Ecto neural progenitor cell (in vitro differentiated cells): ENCODE data around the gene HOXC4.

Experiments
- DNase-seq: peaks from one replicate; pipeline ENCODE4 v3.0.0-alpha.2; 2018; ENCODE audit warnings: low spot score

Gene HOXC4

DNA sequence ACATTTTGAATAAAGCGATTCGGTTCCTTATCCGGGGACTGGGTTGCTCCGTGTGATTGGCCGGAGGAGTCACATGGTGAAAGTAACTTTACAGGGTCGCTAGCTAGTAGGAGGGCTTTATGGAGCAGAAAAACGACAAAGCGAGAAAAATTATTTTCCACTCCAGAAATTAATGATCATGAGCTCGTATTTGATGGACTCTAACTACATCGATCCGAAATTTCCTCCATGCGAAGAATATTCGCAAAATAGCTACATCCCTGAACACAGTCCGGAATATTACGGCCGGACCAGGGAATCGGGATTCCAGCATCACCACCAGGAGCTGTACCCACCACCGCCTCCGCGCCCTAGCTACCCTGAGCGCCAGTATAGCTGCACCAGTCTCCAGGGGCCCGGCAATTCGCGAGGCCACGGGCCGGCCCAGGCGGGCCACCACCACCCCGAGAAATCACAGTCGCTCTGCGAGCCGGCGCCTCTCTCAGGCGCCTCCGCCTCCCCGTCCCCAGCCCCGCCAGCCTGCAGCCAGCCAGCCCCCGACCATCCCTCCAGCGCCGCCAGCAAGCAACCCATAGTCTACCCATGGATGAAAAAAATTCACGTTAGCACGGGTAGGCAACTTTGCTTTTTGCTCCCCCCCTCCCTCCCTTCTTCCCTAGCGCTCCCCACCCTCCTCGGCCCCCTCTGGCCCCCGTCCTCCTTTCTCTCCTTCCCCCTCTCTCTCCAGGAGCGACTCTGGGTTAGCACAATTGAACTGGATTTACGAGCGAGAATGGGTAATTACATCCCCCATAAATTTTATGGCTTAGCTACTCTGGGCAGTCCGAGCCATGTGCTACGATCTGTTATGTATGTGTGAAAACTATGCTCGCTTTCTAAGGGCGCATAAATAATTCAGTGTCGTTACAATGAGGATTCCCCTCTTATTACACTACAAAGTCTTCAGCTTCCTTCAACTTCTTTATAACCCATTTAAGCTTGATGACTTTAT is at the start of gene HOXC4:
Gene HOXC4 (plus strand): TSS at position 85 of the 991 bp plus-strand sequence. CDS start 88 bp downstream, at position 173.
- DNase-seq = peak; percentile 73

DNA sequence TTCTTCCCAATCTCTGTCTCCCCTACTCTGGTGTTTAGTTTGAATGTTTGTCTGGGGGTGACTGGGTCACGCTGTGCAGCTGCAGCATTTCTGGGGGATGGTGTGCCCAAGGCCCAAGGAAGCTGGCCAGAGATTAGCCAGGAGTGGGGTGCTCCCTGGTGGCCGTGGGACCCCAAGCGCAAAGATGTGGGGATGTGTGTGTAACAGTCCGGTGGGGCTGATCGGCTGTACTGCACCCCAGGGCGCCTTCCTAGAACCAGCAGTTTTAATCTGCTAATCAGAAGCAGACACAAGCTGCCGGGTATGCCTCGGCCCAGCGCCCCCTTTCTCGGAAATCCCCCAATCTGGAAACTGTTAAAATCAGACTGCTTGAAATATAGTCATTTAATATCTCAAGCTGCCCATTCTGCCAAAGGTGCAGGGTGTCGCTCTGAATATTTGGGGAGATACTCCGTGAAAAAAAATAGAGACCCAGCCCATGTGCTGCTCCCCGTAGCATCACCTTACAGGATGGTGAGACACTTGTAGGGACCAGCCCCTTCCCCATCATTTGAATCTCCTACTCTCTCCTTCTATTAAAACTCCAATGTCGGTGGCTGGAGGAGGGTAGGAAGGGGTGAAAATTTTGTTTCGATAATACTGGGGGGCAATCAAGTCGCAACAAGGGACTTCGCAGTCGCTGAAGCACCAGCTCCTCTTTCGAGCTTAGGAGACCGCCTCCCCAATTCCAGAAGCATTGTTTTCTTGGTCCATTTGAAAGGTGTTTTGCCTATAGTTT is 49.4 kb upstream of the HOXC4 start:
- DNase-seq = no peak

DNA sequence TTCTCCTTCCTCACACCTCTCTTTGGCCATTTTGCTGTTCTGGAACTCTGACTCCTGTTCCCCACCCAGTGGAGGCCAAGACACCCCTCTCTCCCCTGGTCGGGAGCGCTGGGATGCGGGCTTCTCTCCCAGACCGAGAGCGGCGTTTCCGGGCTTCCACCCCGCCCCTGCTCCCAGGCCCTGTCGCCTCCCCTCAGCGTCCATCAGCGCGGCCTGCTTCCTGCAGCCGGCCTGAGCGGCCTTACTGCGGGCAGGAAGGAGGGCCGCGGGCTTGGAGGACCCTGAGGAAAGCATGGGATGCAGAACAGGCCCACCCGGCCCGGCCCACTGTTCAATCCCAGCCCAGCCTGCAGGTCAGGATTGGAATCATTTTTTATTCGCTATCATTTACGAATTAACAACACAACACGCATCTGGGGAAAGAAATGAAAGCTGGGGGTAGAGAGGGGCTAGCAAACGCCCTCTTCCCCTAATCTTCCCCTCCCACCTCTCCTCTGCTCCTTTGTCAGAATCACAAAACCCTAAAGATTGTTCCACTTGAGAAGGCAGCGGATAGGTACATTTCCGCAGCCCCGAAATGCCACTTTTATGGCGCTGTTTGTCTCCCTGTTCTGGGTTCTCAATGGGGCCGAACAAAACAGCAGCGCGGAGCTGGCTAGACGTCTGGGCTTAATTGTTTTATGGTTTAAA is 48.6 kb upstream of the HOXC4 start:
- DNase-seq = no peak

DNA sequence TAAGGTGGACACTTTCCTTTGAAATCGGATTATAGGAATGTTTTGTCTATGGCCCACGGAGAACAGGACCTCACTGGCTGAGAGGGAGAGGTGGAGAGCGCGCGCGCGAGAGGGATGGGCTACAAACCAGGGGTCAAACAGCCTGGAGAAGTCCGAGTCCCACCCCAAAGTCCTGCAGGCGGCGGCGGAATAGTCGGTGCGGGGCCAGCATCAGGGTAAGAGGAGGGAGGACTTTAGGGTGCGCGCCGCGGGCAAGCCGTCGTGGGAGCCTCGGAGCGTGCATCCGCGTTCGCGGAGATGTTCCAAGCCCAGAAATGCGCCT is 48.1 kb upstream of the HOXC4 start:
- no peak for DNase-seq

DNA sequence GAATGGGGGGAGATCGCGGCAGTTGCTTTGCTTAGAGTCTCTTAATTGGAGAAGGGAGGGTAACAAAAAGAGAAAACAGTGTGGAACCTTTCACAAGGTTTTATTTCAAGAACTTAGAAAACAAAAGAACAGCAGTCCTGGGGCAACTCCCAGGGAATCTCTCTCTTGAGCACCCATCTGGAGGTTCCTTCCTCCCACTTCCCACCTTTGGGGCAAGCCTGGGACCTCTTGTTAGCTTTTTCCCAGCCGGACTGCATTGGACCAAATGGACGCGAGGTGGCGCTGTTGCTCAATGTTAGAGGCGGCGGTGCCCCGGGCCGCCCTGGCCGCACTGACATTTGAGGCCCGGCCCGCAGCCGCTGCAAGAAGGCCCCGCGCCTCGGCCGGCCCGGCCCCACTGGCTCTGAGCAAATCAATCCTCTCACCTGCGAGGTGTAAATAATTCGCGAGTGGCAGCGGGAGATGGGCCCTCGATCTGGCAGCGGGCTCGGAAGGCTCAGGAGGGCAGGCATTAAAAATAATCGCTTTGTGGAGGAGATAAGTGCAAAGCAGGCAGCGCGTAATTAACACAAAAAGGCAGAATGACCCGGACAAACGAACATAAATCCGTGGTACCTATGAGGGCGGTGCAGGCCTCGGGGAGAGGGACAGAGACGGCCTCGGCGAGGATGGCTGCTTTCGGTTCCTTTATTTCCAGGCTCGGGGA is 47.6 kb upstream of the HOXC4 start:
- peak; percentile 98 for DNase-seq

DNA sequence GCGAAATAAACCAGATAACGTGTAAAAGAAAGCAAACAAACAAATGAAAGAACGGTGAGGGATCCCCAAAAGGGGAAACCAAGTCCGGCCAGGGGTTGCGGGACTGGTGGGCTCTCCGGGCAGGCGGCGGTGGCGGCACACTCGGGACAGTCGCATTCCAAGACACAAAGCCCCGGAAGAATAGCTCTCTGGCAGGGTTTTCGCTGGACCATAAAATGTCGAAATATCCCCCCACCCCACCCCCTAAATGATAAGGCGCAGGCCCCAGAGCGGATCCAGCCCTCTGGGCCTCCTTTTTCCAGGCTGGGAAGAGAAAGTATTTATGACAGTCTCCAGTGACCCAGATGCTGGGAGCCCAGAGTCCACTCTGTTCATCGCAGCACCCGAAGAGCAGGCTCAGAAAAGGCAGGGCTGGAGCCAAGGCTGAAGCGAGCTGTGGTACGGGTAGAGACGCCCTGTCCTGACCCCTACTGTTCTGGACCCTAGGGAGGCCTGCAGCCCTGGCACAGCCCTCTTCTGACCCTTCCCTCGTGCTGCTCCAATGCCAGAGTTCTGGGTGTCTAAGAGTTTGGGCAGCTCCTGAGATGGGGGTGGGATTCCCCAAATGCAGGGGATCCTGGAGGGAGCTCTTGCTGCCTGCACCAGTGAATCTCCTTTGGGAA is 46.9 kb upstream of the HOXC4 start:
- no peak for DNase-seq

DNA sequence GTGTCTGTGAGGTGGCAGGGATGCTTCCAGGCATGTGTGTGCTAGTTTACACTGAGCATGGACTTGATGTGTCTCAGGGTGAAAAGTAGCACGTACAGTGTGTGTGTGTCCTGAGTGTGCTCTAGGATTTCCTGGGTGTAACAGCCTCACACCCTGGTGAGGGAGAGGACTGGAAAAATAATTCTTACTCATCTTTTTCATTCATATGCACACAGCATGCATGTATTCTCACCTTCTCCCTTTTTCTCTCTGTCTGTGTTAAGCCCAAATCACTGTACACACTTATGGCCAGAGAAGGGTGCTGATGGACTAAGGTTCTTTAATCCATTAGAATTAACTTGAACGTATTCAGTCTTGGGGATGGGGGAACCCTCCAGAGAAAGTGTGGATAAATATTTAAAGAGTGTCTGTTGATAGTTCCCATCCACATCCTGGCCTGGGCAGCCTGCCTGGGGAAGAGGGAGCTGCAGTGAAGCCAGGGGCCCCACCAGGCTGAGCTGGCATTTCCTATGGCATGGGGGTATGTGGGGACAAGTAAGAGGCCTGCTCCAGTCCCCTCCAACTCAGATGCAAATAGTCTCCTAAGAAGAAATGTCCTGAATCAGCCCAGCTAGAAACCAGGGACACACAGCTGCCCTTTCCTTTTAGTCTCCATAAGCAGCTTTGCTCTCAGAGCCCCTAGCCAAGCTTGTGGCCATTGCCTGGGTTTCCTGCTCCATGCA is 45.9 kb upstream of the HOXC4 start:
- no peak for DNase-seq

DNA sequence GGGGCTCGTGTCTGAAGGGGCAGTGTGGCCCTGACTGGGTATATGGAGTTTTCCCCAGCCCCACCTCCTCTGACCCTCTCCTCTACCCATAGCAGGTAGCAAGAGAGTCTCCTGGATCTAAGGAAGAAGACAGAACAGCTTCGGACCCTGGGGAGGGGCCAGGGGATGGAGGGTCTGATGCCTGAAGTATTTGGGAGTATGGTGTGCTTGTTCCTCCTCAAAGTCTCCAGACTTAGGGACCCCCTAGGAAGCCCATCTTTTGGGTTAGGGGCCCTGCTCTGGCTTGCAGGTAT is 45.4 kb upstream of the HOXC4 start:
- no peak for DNase-seq

DNA sequence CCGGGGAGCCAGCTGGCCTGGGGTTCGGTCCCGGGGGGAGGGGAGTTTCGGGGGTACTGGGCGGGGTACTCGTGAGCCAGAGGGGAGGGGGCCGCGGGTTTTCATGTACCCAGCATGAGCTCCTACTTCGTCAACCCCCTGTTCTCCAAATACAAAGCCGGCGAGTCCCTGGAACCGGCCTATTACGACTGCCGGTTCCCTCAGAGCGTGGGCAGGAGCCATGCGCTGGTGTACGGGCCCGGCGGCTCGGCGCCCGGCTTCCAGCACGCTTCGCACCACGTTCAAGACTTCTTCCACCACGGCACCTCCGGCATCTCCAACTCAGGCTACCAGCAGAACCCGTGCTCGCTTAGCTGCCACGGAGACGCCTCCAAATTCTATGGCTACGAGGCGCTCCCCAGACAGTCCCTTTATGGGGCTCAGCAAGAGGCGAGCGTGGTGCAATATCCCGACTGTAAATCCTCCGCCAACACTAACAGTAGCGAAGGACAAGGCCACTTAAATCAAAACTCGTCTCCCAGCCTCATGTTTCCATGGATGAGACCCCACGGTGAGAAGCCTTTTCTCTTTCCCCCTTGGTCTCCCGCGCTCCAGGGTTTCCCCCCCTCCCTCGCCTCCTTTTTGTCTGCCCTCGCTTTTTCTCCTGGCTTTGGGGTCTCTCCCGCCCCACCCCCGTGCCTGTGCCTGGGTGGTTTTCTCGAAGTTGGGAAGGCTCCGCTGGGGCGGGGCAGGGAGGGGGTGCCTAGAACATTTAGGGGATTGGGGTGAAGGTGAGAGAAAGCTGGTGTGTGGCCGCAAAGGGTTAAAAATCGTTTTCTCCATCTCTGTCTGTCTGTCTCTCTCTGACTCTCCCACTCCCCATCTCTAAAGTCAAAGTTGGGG is 44.2 kb upstream of the HOXC4 start:
- DNase-seq = no peak

DNA sequence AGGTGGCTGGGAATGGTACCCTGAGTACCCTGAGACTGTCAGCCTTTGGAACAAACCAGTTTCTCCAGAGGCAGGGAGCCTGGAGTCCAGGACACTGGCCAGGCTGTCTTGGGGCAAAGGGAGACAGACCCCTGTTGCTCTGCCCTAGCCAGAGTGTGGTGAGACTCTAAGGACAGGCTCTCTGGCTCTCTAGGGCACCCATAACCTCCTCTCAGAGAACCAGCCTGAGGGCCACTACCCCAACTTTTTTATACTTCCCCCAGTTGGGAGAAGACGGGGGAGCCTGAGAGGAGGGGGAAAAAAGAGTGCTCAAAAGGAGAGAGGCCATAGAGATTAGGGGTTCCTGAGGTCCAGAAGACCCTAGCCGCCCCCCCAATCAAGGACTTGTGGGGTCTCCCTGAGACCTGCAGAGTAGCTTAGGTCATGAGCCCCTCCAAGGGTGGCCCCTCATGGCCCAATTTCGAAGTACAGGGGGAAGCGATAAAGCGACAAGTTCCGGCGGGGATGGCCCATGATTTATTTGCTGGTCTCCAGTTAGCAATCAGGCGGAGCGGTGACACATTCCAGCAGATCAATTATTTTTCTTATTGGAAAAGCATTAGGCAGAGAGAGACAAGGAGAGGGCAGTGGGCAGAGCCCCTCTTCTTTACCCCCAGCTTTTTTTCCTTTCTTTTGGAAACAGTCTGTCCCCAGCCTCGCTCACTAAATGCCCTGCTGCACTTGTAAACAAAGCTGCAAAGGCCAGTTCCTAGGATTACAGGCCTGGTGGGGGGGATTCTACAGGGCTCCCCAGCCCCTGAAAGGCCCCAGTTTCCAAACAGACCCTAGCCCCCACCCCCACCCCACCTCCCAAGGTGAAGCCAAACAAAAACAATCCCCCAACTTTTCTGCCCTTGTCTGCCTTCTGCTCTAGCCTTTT is 43.3 kb upstream of the HOXC4 start:
- DNase-seq = no peak

DNA sequence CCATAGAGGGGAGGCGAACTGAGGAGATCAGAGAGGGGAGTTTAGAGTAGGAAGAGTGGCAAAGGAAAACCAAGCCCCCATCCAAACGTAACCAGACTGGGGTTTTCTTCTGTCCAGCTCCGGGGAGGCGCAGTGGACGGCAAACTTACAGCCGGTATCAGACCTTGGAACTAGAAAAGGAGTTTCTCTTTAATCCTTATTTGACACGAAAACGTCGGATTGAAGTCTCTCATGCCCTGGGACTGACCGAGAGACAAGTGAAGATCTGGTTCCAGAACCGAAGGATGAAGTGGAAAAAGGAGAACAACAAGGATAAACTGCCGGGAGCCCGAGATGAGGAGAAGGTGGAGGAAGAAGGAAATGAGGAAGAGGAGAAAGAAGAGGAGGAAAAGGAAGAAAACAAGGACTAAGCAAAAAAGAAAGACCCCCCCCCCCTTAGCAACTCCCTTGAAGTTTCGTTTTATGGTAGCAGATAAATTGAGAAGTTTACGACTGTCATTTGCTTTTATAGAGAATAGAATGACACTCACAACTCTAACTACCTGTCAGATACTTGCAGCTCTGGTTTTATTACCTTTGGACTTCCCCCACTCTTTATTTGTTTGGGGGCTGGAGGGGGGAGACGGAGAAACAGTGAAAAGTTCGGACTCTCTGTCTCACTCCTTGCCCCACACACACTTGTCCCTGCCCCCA is 42.5 kb upstream of the HOXC4 start:
- DNase-seq = no peak

DNA sequence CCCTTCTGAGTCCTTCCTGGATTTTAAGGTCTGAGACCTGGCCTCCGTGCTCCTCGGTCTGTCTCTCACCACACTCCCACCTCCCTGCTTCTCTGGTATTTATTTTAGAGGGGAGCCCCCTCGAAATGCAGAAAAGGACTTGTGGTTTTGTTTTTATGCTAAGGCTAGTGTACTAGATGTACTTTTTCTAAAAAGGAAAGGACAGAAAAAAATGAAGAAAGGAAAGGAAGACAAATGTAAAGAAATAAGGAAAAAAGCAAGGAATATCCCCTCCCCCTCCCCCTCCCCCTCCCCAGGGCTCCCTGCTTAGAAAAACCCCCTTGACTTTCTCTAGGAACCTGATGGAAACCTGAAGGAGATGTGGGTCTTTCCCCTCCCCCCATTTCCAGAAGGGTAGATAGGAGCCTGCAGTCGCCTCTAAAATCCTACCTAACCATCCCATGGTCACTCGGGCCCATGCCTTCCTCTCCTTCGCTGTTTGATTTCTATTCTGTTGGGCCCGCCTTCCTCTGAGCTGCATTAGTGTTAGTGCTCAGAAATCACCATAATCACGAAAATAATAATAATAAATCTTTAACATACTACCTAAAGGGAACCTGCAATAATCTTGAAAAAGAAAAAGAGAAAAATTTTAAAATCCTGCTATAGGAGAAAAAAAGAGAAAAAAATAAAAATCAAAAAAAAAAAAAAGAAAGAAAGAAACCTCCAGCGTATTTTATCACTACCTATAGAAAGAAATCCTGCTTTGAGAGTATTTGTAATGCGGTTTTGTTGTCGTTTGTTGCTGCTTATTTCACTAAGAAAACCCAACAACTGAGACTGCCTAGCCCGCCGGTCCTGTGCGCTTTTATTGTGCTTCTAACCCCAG is 41.7 kb upstream of the HOXC4 start:
- DNase-seq = no peak

DNA sequence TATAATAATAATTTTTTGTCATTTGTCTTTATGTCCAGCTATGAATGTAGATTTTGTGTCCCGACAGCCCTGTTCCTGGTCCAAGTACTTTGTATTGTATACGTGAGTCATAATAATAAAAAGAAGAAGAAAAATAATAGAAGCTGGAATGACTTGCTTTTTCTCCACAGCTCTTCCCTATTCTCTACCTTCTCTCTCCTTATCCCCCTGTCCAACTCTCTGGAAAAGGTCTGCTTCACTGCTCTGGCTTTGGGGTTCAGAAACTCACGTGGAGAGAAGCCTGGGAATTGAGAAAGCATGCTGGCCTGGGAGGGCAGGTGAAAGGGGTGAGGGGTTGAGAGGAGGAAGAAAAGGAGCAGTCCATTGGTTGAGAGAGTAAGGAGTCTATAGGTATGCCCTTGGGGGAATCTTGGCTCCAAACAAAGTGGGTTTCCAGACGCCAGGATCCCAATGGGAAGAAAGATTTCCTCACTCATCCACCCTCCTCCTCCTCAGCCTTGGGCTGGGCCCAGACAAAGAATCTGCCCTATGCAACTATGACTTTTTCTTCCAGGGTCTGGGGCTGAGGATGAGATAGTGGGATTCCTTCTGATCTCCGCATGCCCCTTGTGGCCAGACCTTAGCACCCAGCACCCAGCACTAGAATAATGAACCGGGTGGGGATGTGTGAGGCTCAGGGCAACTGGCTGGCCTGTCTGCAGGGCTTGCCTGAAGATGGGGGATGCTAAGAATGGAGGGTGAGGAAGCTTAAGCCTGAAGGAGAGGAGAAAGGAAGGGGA is 40.8 kb upstream of the HOXC4 start:
- DNase-seq = no peak

DNA sequence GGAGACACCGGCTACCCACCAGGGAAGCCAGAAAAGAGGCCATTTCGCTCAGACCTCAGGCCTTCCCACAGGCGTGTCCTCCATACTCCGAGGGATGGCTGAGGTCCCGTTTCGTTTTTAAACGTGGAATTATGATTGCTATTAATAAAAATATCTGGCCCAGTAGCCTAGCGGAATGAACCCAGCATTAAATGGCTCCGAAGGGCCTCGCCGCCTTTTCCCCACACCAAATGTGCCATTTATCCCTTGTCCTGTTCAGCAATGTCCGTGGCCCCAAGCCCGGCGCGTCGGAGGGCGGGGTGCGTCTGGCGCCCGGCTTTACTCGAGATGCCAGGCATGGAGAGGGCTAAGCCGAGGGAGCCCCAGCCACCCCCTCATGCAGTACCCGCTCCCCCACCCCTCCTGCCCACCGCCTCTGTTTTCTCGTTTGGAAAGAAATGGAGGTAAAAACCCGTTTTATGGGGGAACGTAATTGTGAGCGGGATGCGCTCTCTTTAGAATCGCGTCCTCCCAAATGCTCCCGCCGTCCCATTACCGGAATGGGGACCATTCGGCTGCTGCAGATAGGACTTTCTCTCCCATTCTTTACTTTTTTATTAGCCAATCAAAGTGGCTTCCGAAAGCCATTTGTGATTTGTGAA is 39.1 kb upstream of the HOXC4 start:
- no peak for DNase-seq

DNA sequence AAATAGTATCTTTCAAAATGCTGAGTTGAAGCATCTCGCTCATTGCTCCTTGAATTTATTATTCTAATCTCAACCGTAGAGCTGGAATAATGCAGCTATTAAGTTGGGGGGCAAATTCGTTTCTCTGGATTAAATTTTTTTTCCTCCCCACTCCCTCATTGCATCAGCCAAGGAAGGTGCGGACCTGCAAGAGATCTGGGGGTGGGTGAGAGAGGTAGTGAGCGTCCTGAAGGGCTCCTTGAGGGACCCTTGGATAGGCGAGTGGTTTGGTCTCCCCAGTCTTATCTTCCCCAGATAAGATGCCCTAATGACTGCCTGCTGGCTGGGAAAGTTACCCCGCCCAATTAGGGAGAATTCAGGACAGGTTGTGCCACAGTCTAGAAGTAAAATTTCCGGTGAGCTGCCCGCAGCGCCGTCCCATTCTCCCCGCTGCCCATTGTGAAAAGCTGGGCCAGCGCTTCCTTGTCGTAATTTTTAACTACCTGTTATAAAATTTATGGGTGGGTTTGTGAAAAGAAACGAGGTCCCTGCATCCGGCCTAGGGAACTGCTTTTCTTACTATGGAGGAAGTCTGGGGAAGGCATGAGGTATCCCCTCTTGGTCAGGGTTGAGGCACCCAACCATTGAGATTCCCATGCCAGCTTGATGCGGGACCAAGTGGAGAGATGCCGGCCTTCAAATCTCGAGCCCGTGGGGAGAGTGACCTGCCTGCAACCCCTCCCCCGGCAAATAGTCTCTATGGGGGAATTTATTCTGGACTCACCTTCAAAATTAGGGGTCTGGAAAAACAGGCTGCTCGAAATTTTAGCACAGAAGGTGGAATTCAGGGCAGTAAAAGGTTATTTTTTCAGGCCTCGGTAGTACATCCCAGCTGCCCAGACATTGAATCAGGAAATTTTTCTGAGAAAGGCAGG is 38.4 kb upstream of the HOXC4 start:
- DNase-seq = no peak
